Keratinocyte (primary cell): ENCODE results near the gene CRTC3. TPM values are rescaled to one million over a fixed set of nuclear protein-coding genes. Genes with fewer than 3 reads are reported as not detected.

ENCODE experiments used
- DNase-seq: peaks from one replicate; pipeline ENCODE4 v3.0.0-alpha.2; 2011; ENCODE audit warnings: low read depth, missing footprints, low spot score
- FAIRE-seq: peaks from 2 replicates; lab custom pipeline; 2011; peaks lifted over from hg19 to GRCh38; lab: Jason Lieb, UNC
- H2AFZ ChIP-seq: 2 replicates; pipeline ENCODE4 v1.6.0; 2012; ENCODE audit warnings: low read length, control low read depth, inconsistent platforms; ENCODE audit not compliant: control insufficient read depth
- H3K27ac ChIP-seq: 2 replicates; pipeline ENCODE4 v1.5.1; 2011; ENCODE audit warnings: low read length; ENCODE audit not compliant: control insufficient read depth, insufficient read depth
- H3K27me3 ChIP-seq: 3 replicates; pipeline ENCODE4 v1.6.0; 2011; ENCODE audit warnings: low read length; ENCODE audit not compliant: control insufficient read depth, insufficient read depth; ENCODE audit errors: extremely low read depth
- H3K36me3 ChIP-seq, 2 experiments: 2 replicates in 1 of 2; 3 replicates in 1 of 2; pipeline ENCODE4 v1.5.1; 2011; ENCODE audit warnings: low read length in 2 of 2, mild to moderate bottlenecking in 1 of 2; ENCODE audit not compliant: control insufficient read depth in 2 of 2, insufficient read depth in 2 of 2; ENCODE audit errors: extremely low read depth in 1 of 2
- H3K4me1 ChIP-seq: 3 replicates; pipeline ENCODE4 v1.5.1; 2011; ENCODE audit warnings: low read length; ENCODE audit not compliant: control insufficient read depth, insufficient read depth; ENCODE audit errors: extremely low read depth
- H3K4me2 ChIP-seq: 3 replicates; pipeline ENCODE4 v1.6.0; 2011; ENCODE audit warnings: low read depth, low read length; ENCODE audit not compliant: control insufficient read depth, insufficient read depth; ENCODE audit errors: extremely low read depth
- H3K4me3 ChIP-seq, 3 experiments: fragments of 200-600 bp in 1 of 3; sonication (generic) in 1 of 3; 2 replicates in 2 of 3; 3 replicates in 1 of 3; pipeline ENCODE4 v1.5.1; 2011 to 2016; ENCODE audit warnings: low read length in 3 of 3, mild to moderate bottlenecking in 3 of 3, control low read depth in 2 of 3, inconsistent platforms in 1 of 3, low read depth in 1 of 3, mixed read lengths in 1 of 3, mixed run types in 1 of 3, moderate library complexity in 1 of 3; ENCODE audit not compliant: control insufficient read depth in 2 of 3, insufficient read depth in 2 of 3; ENCODE audit errors: extremely low read depth in 1 of 3
- H3K79me2 ChIP-seq: 2 replicates; pipeline ENCODE4 v1.6.0; 2012; ENCODE audit warnings: low read length; ENCODE audit not compliant: control insufficient read depth, insufficient read depth
- H3K9ac ChIP-seq: 3 replicates; pipeline ENCODE4 v1.6.0; 2011; ENCODE audit warnings: low read length; ENCODE audit not compliant: control insufficient read depth, insufficient read depth; ENCODE audit errors: extremely low read depth
- H3K9me1 ChIP-seq: 3 replicates; pipeline ENCODE4 v1.6.0; 2011; ENCODE audit warnings: low read length; ENCODE audit not compliant: control insufficient read depth, insufficient read depth; ENCODE audit errors: extremely low read depth
- H3K9me3 ChIP-seq: 2 replicates; pipeline ENCODE4 v1.5.1; 2012; ENCODE audit warnings: low read depth, low read length; ENCODE audit not compliant: control insufficient read depth
- H4K20me1 ChIP-seq: 3 replicates; pipeline ENCODE4 v1.6.0; 2011; ENCODE audit warnings: low read length; ENCODE audit not compliant: control insufficient read depth, insufficient read depth; ENCODE audit errors: extremely low read depth
- EZH2 ChIP-seq: IDR thresholded peaks from one replicate; pipeline ENCODE4 v1.6.1; 2012; ENCODE audit warnings: inconsistent platforms, mild to moderate bottlenecking, low read length, moderate library complexity
- dilution Hi-C: fragments of 300-500 bp; cut with MboI; formaldehyde crosslinking; loops from one replicate; pipeline ENCODE4 v1.7.0; 2020; ENCODE audit warnings: low sequenced_read_pairs; ENCODE audit not compliant: extremely low pct_ligation_motif_present
- polyA plus RNA-seq, 5 experiments: library from polyadenylated mRNA; depleted of rRNA in 3 of 5; stranded (reverse) in 3 of 5; stranded (forward) in 1 of 5; unstranded in 1 of 5; fragments of >200 nt; gene quantifications; 1 replicate in 1 of 5; 2 replicates in 3 of 5; 3 replicates in 1 of 5; pipeline versions ENCODE4 v1.2.1 to v1.2.3, GENCODE V29; 2011 to 2012; ENCODE audit warnings: missing spikeins in 2 of 5, low read depth in 1 of 5, low replicate concordance in 1 of 5
- TF ChIP-seq, protein P1 (sequence below), 3 experiments: IDR thresholded peaks in 1 of 3; conservative IDR thresholded peaks in 1 of 3; optimal IDR thresholded peaks in 1 of 3; 2 replicates in 2 of 3; 3 replicates in 1 of 3; pipeline versions ENCODE3 to v1.5.1; 2011; ENCODE audit warnings: low read length in 3 of 3, mild to moderate bottlenecking in 3 of 3, moderate library complexity in 2 of 3, control low read depth in 1 of 3, inconsistent platforms in 1 of 3; ENCODE audit not compliant: insufficient read depth in 2 of 3; ENCODE audit errors: extremely low read depth in 1 of 3

The CRTC3 gene
- polyA plus RNA-seq, 1 donor (not counting 4 experiments of a cell fraction or from before 2014, with no cell fraction given) = 11.9 TPM

- Histone ChIP-seq H3K4me1 (peaks cover 8% of the 10 kb centered on the region), H3K9ac (no peak overlapping the region), H4K20me1 (no peaks in the 10 kb centered on the region), H3K27ac (no peak overlapping the region), H3K9me3 (no peaks in the 10 kb centered on the region), H3K27me3 (no peaks in the 10 kb centered on the region), H2AFZ (no peak overlapping the region), H3K9me1 (no peaks in the 10 kb centered on the region), H3K36me3 (peaks cover 2 to 4% of the 10 kb centered on the region in 2 experiments), H3K4me3 (no peak overlapping the region), H3K79me2 (peaks cover 63% of the 10 kb centered on the region), H3K4me2 (no peak overlapping the region)
- no peak for TF ChIP-seq EZH2
- TF ChIP-seq, protein P1, sequence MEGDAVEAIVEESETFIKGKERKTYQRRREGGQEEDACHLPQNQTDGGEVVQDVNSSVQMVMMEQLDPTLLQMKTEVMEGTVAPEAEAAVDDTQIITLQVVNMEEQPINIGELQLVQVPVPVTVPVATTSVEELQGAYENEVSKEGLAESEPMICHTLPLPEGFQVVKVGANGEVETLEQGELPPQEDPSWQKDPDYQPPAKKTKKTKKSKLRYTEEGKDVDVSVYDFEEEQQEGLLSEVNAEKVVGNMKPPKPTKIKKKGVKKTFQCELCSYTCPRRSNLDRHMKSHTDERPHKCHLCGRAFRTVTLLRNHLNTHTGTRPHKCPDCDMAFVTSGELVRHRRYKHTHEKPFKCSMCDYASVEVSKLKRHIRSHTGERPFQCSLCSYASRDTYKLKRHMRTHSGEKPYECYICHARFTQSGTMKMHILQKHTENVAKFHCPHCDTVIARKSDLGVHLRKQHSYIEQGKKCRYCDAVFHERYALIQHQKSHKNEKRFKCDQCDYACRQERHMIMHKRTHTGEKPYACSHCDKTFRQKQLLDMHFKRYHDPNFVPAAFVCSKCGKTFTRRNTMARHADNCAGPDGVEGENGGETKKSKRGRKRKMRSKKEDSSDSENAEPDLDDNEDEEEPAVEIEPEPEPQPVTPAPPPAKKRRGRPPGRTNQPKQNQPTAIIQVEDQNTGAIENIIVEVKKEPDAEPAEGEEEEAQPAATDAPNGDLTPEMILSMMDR (optimal IDR thresholded peaks at IDR 0.05 in 1 of 3, IDR thresholded peaks at IDR 0.05 in 1 of 3, conservative IDR thresholded peaks at IDR 0.05 in 1 of 3; ENCODE audit: extremely low read depth in 1 of 3, insufficient read depth in 2 of 3, low read length in 3 of 3) = no peak
- FAIRE-seq = no peak
- DNase-seq = no peak
- dilution Hi-C loops = no loop called here
Measured at GRCh38 chr15:90535254-90535653, 5.5 kb downstream of the CRTC3 start.

DNA sequence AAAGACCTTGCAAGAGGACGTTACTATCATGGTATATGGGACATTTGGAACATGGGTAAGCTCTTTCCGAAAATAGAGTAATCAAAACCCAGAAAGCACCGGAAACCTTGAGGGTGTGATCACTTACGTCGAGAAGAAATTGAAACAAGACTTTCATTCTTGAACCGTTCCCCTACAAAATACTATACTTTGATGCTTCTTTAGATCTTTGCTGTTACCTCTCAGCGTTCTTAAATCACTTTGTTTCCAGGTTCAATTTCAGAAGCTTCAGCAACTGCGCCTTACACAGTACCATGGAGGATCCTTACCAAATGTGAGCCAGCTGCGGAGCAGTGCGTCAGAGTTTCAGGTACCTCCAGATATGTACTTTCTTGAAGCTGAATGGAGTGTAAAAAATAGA lies 10.1 kb downstream of the CRTC3 start:
- H3K4me3 ChIP-seq = no peak overlapping the region
- no peaks in the 10 kb centered on the region for H3K9me3 ChIP-seq
- no peaks in the 10 kb centered on the region for H4K20me1 ChIP-seq
- peaks cover 24% of the 10 kb centered on the region for H3K79me2 ChIP-seq
- no peak overlapping the region for H3K4me2 ChIP-seq
- H3K9me1 ChIP-seq = no peaks in the 10 kb centered on the region
- dilution Hi-C loops = no loop called here
- H3K9ac ChIP-seq = no peak overlapping the region
- no peaks in the 10 kb centered on the region for H3K27me3 ChIP-seq
- H3K4me1 ChIP-seq = no peaks in the 10 kb centered on the region
- H3K27ac ChIP-seq = no peak overlapping the region
- DNase-seq (no peak), FAIRE-seq (no peak)
- TF ChIP-seq, protein P1 (optimal IDR thresholded peaks at IDR 0.05 in 1 of 3, IDR thresholded peaks at IDR 0.05 in 1 of 3, conservative IDR thresholded peaks at IDR 0.05 in 1 of 3; ENCODE audit: extremely low read depth in 1 of 3, insufficient read depth in 2 of 3, low read length in 3 of 3) = no peak
- TF ChIP-seq EZH2 = no peak
- H3K36me3 ChIP-seq = peaks cover 3 to 4% of the 10 kb centered on the region in 2 experiments
- no peak overlapping the region for H2AFZ ChIP-seq
